Measurements from ENCODE around the gene EFHD1.

- no peak for TF ChIP-seq POLR2A (IDR thresholded peaks at IDR 0.05)
- no peak for TF ChIP-seq CTCF (IDR thresholded peaks at IDR 0.05)
These were observed 55.9 kb downstream of the EFHD1 start for GRCh38 chr2:232689152-232689910.

All from lower leg skin (tissue), 3 donors.